Measurements from ENCODE around the gene NUBP2. TPM values are rescaled to one million over a fixed set of nuclear protein-coding genes. Genes with fewer than 3 reads are reported as not detected.

Gene NUBP2
- total RNA-seq, result 10 to 100 TPM; 32.6 to 58.8 TPM

- peak within 1 kb of the TSS; percentile 88 for H3K27ac Mint-ChIP-seq
- H3K4me1 Mint-ChIP-seq, result no peaks in the 10 kb centered on the region
- H3K27me3 Mint-ChIP-seq, result no peaks in the 10 kb centered on the region
- H3K9me3 Mint-ChIP-seq, result no peaks in the 10 kb centered on the region
- ATAC-seq (replicated peaks), result peak; percentile 94
- H3K4me3 Mint-ChIP-seq, result peak within 1 kb of the TSS; percentile 89
- peaks cover 14% of the 10 kb centered on the region for H3K36me3 Mint-ChIP-seq (ENCODE audit: low read depth)
Measured at GRCh38 chr16:1782408-1783264, at the start of gene NUBP2, which contains the start of gene SPSB3. Gene NUBP2 (plus strand): TSS chr16:1782960. CDS start chr16:1783021, 61 bp downstream. Gene SPSB3 (minus strand): TSS chr16:1782571. CDS start chr16:1781483, 1,088 bp downstream.

GRCh38 chr16:1734123-1734522 is 48.6 kb upstream of the NUBP2 start:
- Mint-ChIP-seq H3K36me3 (ENCODE audit: low read depth) (peaks cover 17% of the 10 kb centered on the region), H3K9me3 (no peaks in the 10 kb centered on the region), H3K27me3 (no peaks in the 10 kb centered on the region), H3K4me3 (no peak overlapping the region), H3K27ac (no peak overlapping the region), H3K4me1 (no peaks in the 10 kb centered on the region)
- ATAC-seq (replicated peaks), result no peak

- Mint-ChIP-seq H3K4me1 (no peaks in the 10 kb centered on the region), H3K27ac (no peak overlapping the region), H3K27me3 (no peaks in the 10 kb centered on the region), H3K4me3 (no peak overlapping the region), H3K36me3 (ENCODE audit: low read depth) (peaks cover 14% of the 10 kb centered on the region), H3K9me3 (no peaks in the 10 kb centered on the region)
- no peak for ATAC-seq (replicated peaks)
Measured at GRCh38 chr16:1734816-1735215, 47.9 kb upstream of the NUBP2 start.

GRCh38 chr16:1740234-1740633 is 42.5 kb upstream of the NUBP2 start:
- no peak overlapping the region for H3K4me3 Mint-ChIP-seq
- peaks cover 11% of the 10 kb centered on the region for H3K36me3 Mint-ChIP-seq (ENCODE audit: low read depth)
- ATAC-seq (replicated peaks), result no peak
- no peaks in the 10 kb centered on the region for H3K27me3 Mint-ChIP-seq
- H3K9me3 Mint-ChIP-seq, result no peaks in the 10 kb centered on the region
- no peaks in the 10 kb centered on the region for H3K4me1 Mint-ChIP-seq
- no peak overlapping the region for H3K27ac Mint-ChIP-seq

GRCh38 chr16:1740781-1741490 is 41.8 kb upstream of the NUBP2 start:
- Mint-ChIP-seq H3K4me1 (no peaks in the 10 kb centered on the region), H3K27ac (no peak overlapping the region), H3K36me3 (ENCODE audit: low read depth) (peaks cover 18% of the 10 kb centered on the region), H3K27me3 (no peaks in the 10 kb centered on the region), H3K9me3 (no peaks in the 10 kb centered on the region), H3K4me3 (no peak overlapping the region)
- ATAC-seq (replicated peaks), result no peak

GRCh38 chr16:1741553-1742165 is 41.1 kb upstream of the NUBP2 start:
- H3K4me3 Mint-ChIP-seq, result no peak overlapping the region
- H3K27me3 Mint-ChIP-seq, result no peaks in the 10 kb centered on the region
- H3K9me3 Mint-ChIP-seq, result no peaks in the 10 kb centered on the region
- H3K4me1 Mint-ChIP-seq, result no peaks in the 10 kb centered on the region
- peaks cover 20% of the 10 kb centered on the region for H3K36me3 Mint-ChIP-seq (ENCODE audit: low read depth)
- H3K27ac Mint-ChIP-seq, result no peak overlapping the region
- no peak for ATAC-seq (replicated peaks)

- no peak overlapping the region for H3K27ac Mint-ChIP-seq
- ATAC-seq (replicated peaks), result no peak
- no peak overlapping the region for H3K4me3 Mint-ChIP-seq
- no peaks in the 10 kb centered on the region for H3K9me3 Mint-ChIP-seq
- peaks cover 23% of the 10 kb centered on the region for H3K36me3 Mint-ChIP-seq (ENCODE audit: low read depth)
- no peaks in the 10 kb centered on the region for H3K4me1 Mint-ChIP-seq
- H3K27me3 Mint-ChIP-seq, result no peaks in the 10 kb centered on the region
Measured at GRCh38 chr16:1743376-1744337, 39.1 kb upstream of the NUBP2 start.

GRCh38 chr16:1744338-1744840 is 38.4 kb upstream of the NUBP2 start:
- Mint-ChIP-seq H3K36me3 (ENCODE audit: low read depth) (peaks cover 30% of the 10 kb centered on the region), H3K9me3 (no peaks in the 10 kb centered on the region), H3K4me3 (no peak overlapping the region), H3K27ac (no peak overlapping the region), H3K4me1 (no peaks in the 10 kb centered on the region), H3K27me3 (no peaks in the 10 kb centered on the region)
- ATAC-seq (replicated peaks), result no peak

GRCh38 chr16:1745181-1745899 is 37.4 kb upstream of the NUBP2 start:
- no peak for ATAC-seq (replicated peaks)

GRCh38 chr16:1745900-1746692 is 36.7 kb upstream of the NUBP2 start:
- H3K27ac Mint-ChIP-seq, result no peak overlapping the region
- peaks cover 30% of the 10 kb centered on the region for H3K36me3 Mint-ChIP-seq (ENCODE audit: low read depth)
- no peaks in the 10 kb centered on the region for H3K27me3 Mint-ChIP-seq
- H3K4me1 Mint-ChIP-seq, result no peaks in the 10 kb centered on the region
- no peak overlapping the region for H3K4me3 Mint-ChIP-seq
- no peaks in the 10 kb centered on the region for H3K9me3 Mint-ChIP-seq
- no peak for ATAC-seq (replicated peaks)

More at GRCh38 chr16:1745181-1745899, 37.4 kb upstream of the NUBP2 start:
- Mint-ChIP-seq H3K9me3 (no peaks in the 10 kb centered on the region), H3K27ac (no peak overlapping the region), H3K4me1 (no peaks in the 10 kb centered on the region), H3K36me3 (ENCODE audit: low read depth) (peaks cover 30% of the 10 kb centered on the region), H3K27me3 (no peaks in the 10 kb centered on the region), H3K4me3 (no peak overlapping the region)

GRCh38 chr16:1746693-1747195 is 36.0 kb upstream of the NUBP2 start:
- Mint-ChIP-seq H3K9me3 (no peaks in the 10 kb centered on the region), H3K27me3 (no peaks in the 10 kb centered on the region), H3K36me3 (ENCODE audit: low read depth) (peaks cover 32% of the 10 kb centered on the region), H3K4me1 (no peaks in the 10 kb centered on the region), H3K4me3 (no peak overlapping the region), H3K27ac (no peak overlapping the region)
- ATAC-seq (replicated peaks), result no peak

- H3K27me3 Mint-ChIP-seq, result no peaks in the 10 kb centered on the region
- no peak overlapping the region for H3K4me3 Mint-ChIP-seq
- no peaks in the 10 kb centered on the region for H3K9me3 Mint-ChIP-seq
- no peak for ATAC-seq (replicated peaks)
- H3K36me3 Mint-ChIP-seq (ENCODE audit: low read depth), result peaks cover 44% of the 10 kb centered on the region
- no peak overlapping the region for H3K27ac Mint-ChIP-seq
- H3K4me1 Mint-ChIP-seq, result no peaks in the 10 kb centered on the region
Measured at GRCh38 chr16:1747934-1748333, 34.8 kb upstream of the NUBP2 start.

Measured in activated T-helper 17 cell treated with anti-CD3 and anti-CD28 coated beads, Interleukin-2, amount 50 U/mL, for 72 hours (primary cell).